Measurements from ENCODE around the gene MAMSTR.

MAMSTR gene

GRCh38 chr19:48716562-48717291 is 2.8 kb downstream of the MAMSTR start:
- no peak for TF ChIP-seq CTCF (IDR thresholded peaks at IDR 0.05; ENCODE audit: low read depth, low read length, missing control alignments)
- in situ Hi-C loops (cut with HindIII; ENCODE audit: low sequenced_read_pairs), result no loop called here
- peak overlapping the region; percentile 21 for H3K4me3 ChIP-seq (ENCODE audit: low read depth, low read length)
- no peak for DNase-seq (ENCODE audit: low read depth)

- no peak overlapping the region for H3K4me3 ChIP-seq (ENCODE audit: low read depth, low read length)
- no peak for TF ChIP-seq CTCF (IDR thresholded peaks at IDR 0.05; ENCODE audit: low read depth, low read length, missing control alignments)
- in situ Hi-C loops (cut with HindIII; ENCODE audit: low sequenced_read_pairs), result no loop called here
- DNase-seq (ENCODE audit: low read depth), result no peak
Measured at GRCh38 chr19:48715681-48716171, 3.8 kb downstream of the MAMSTR start.

GRCh38 chr19:48714759-48715675 is 4.5 kb downstream of the MAMSTR start:
- peak overlapping the region; percentile 58 for H3K4me3 ChIP-seq (ENCODE audit: low read depth, low read length)
- no peak for TF ChIP-seq CTCF (IDR thresholded peaks at IDR 0.05; ENCODE audit: low read depth, low read length, missing control alignments)
- in situ Hi-C loops (cut with HindIII; ENCODE audit: low sequenced_read_pairs), result no loop called here
- no peak for DNase-seq (ENCODE audit: low read depth)

- no peak for TF ChIP-seq CTCF (IDR thresholded peaks at IDR 0.05; ENCODE audit: low read depth, low read length, missing control alignments)
- H3K4me3 ChIP-seq (ENCODE audit: low read depth, low read length), result peak overlapping the region; percentile 85
- in situ Hi-C loops (cut with HindIII; ENCODE audit: low sequenced_read_pairs), result no loop called here
- peak; percentile 97 for DNase-seq (ENCODE audit: low read depth)
Measured at GRCh38 chr19:48713864-48714755, 5.4 kb downstream of the MAMSTR start.

GRCh38 chr19:48713041-48713863 is 6.3 kb downstream of the MAMSTR start:
- in situ Hi-C loops (cut with HindIII; ENCODE audit: low sequenced_read_pairs), result no loop called here
- DNase-seq (ENCODE audit: low read depth), result no peak
- H3K4me3 ChIP-seq (ENCODE audit: low read depth, low read length), result peak overlapping the region; percentile 85
- peak; percentile 51 for TF ChIP-seq CTCF (IDR thresholded peaks at IDR 0.05; ENCODE audit: low read depth, low read length, missing control alignments)

All from astrocyte of the cerebellum (primary cell).